Fibroblast of the conjunctiva (primary cell): ENCODE data around the gene DIPK1B.

Experiments used
- DNase-seq: peaks from one replicate; pipeline ENCODE4 v3.0.0-alpha.2; 2010; ENCODE audit warnings: low read depth

Gene DIPK1B

GRCh38 chr9:136739509-136739908 is 27.1 kb downstream of the DIPK1B start:
- no peak for DNase-seq

DNA sequence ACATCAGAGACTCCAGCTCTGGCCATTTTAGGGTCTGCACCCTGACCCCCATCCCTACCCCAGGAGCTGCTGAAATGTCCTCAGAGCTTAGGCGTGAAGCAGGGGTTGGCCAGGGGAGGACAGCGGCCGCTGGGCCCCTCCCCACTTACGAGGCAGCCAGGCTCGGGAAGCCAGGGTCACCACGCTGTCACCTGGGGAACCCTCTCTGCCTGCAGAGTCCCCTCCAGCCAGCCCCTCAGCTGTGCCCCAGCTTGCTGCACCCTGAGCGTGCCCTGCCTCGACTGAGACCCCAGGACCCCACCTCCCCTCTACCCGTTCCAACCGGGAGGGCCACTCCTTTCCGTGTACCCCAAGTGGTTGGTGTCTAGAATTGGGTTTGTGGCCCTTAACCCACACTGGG is 27.7 kb downstream of the DIPK1B start:
- no peak for DNase-seq

- DNase-seq, result no peak
These were observed 28.1 kb downstream of the DIPK1B start for GRCh38 chr9:136740491-136740890.

GRCh38 chr9:136740971-136741882 is 28.9 kb downstream of the DIPK1B start:
- no peak for DNase-seq

GRCh38 chr9:136741883-136742571 is 29.7 kb downstream of the DIPK1B start:
- no peak for DNase-seq

GRCh38 chr9:136742591-136743391 is 30.4 kb downstream of the DIPK1B start, which contains the start of gene LCN10:
Gene LCN10, minus strand, starts transcription at chr9:136742940. Its CDS starts 37 bp downstream, at chr9:136742903.
- no peak for DNase-seq

GRCh38 chr9:136743639-136744211 is 31.4 kb downstream of the DIPK1B start:
- no peak for DNase-seq

DNA sequence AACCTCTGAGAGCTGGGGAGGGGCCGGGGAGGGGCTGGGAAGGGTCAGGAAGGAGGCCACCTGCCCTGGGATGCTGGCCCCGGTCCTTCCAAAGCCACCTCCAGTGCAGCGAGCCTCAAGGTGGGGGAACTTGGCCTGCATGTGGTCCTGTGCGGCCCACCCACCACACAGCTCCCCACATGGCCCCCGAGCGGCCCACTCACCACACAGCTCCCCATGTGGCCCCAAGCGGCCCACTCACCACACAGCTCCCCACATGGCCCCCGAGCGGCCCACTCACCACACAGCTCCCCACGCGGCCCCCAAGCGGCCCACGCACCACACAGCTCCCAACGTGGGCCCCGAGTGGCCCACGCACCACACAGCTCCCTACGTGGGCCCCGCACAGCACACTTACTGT is 32.4 kb downstream of the DIPK1B start:
- DNase-seq, result no peak

GRCh38 chr9:136745389-136746154 is 33.2 kb downstream of the DIPK1B start:
- no peak for DNase-seq

GRCh38 chr9:136746155-136746490 is 33.8 kb downstream of the DIPK1B start:
- no peak for DNase-seq

DNA sequence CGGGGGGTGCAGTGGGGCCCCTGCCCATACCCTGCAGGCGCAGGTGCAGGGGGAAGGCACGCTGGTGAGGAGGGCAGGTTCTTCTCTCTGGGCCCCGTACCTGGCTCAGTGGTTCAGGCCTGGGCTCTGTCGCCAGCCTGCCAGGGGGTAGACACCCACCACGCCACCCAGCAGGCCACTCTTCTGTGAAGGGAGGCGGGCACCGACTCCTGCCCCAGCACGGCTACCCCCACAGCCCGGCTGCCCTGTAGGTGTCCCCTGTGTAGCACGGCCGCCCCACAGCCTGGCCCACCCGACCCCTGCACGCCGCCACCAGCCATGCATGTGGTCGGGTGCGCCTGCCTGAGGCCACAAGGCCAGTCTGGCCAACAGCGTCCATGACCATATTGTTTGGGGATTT is 34.2 kb downstream of the DIPK1B start:
- DNase-seq, result no peak

GRCh38 chr9:136747161-136748060 is 35.0 kb downstream of the DIPK1B start:
- no peak for DNase-seq

- no peak for DNase-seq
These were observed 35.8 kb downstream of the DIPK1B start, which contains the start of gene LCN6 for GRCh38 chr9:136748201-136748600. Gene LCN6, minus strand, starts transcription at chr9:136748525. Its CDS starts 42 bp downstream, at chr9:136748483.

GRCh38 chr9:136748666-136749611 is 36.6 kb downstream of the DIPK1B start:
- DNase-seq, result no peak

- no peak for DNase-seq
These were observed 38.2 kb downstream of the DIPK1B start for GRCh38 chr9:136750526-136750925.

- no peak for DNase-seq
These were observed 38.9 kb downstream of the DIPK1B start for GRCh38 chr9:136751244-136751643.

DNA sequence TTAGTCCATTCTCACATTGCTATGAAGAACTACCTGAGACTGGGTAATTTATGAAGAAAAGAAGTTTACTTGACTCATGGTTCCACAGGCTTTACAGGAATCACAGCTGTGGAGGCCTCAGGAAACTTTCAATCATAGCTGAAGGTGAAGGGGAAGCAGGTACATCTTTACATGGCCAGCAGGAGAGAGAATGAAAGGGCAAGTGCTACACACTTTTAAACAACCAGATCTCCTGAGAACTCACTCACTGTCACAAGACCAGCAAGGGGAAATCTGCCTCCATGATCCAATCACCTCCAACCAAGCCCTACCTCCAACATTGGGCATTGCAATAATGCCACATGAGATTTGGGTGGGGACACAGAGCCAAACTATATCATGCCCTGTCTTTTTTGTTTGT is 39.4 kb downstream of the DIPK1B start:
- DNase-seq, result no peak

DNA sequence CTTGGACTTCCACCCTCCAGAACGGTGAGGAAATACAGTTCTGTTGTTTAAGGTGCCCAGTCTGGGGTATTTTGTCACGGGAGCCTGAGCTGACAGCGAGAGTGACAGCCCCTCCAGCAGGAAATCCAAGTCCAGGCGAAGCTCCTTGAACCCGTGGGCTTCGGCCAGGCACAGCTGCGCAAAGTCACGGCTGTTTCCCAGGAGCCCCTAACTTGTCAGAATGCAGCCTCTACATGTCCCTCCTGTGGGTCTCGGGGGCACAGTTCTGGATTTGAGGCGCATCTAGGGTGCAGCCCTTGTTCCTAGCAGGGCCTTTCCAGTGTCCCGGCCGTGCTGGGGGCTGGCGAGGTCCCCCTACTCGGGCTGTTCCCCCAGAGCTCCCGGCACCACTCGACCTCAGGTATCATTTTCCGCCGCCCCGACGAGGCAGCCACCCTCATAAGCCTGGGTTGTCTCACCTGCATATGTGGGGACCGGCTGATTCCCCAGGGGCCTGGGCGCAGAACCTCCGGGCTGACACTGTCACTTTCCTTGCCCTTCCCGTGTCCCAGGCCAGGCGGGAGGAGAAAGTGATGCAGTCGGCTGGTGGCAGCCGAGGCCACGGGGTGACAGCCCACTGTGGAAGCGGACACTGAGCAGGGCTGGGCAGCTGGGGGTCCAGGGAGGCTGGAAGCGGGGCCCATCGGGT is 41.1 kb downstream of the DIPK1B start:
- DNase-seq, result no peak
